ENCODE measurements around the gene SEPTIN14. TPM values are rescaled to one million over a fixed set of nuclear protein-coding genes. Genes with fewer than 3 reads are reported as not detected.
"Not testable (repeated sequence)": the region's sequence is repeated elsewhere in the genome, so short reads cannot be mapped to it uniquely, and the experiment has no call there.

The SEPTIN14 gene
- total RNA-seq, 1 donor from 2014 or later = not detected

DNA sequence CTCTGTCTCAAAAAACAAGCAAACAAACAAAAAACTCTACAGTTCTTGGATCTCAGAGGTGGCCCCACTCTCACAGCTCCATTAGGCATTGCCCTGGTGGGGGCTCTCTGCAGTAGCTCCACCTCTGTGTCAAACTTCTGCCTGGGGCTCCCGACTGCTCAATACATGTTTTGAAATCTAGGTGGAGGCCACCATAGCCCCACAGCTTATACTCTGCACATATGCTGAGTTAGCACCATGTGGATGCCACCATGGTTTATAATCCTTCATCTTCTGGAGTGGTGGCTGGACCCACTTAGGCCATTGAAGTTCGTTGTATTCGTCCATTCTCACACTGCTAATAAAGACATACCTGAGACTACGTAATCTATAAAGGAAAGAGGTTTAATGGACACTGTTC lies 78.4 kb downstream of the SEPTIN14 start:
- DNase-seq = no peak

DNA sequence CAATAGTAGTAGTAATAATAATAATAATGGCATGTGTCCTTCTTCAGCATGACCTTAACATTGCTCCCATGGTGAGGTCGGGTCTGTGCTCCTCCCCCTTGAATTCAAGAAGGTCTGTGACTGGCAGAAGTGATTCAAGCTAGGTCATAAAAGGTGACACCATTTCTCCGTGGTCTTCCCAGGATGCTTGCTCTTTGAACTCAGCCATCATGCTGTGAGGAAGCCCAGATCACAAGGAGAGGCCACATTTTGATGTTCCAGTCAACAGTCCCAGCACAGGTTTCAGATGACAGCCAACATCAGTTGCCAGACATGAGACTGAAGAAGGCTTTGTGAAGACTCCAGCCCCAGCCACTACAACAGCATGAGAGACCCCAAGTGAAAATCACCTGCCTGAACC lies 83.9 kb downstream of the SEPTIN14 start:
- DNase-seq = no peak

DNA sequence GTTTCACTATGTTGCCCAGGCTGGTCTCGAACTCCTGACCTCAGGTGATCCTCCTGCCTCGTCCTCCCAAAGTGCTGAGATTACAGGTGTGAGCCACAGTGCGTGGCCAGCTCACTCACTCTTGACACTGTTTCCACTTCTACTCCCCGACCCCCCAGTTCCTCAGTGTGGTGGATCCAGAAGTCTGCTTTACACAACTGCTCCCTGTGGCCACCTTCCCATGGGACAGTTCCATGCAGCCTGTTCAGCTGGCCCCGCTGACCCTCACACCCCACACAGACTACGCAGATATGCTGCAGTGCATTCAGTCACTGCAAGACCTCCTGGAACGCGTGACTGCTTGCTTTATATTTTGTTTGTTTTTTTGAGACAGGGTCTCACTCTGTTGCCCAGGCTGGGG lies 86.4 kb downstream of the SEPTIN14 start:
- DNase-seq = no peak

DNA sequence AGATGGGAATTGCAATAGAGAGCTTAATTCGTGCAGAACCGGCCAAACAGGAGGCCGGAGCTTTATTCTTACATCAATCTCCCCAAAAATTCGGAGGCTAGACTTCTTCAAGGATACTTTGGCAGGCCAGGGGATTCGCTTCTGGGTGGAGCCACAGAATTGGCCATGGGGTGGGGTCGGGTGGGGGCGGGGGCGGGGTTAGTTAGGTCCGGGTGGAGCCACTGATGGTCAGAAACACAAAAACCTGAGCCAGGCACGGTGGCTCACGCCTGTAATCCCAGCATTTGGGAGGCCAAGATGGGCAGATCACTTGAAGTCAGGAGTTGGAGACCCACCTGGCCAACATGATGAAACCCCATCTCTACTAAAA lies 87.5 kb downstream of the SEPTIN14 start:
- no peak for DNase-seq

DNA sequence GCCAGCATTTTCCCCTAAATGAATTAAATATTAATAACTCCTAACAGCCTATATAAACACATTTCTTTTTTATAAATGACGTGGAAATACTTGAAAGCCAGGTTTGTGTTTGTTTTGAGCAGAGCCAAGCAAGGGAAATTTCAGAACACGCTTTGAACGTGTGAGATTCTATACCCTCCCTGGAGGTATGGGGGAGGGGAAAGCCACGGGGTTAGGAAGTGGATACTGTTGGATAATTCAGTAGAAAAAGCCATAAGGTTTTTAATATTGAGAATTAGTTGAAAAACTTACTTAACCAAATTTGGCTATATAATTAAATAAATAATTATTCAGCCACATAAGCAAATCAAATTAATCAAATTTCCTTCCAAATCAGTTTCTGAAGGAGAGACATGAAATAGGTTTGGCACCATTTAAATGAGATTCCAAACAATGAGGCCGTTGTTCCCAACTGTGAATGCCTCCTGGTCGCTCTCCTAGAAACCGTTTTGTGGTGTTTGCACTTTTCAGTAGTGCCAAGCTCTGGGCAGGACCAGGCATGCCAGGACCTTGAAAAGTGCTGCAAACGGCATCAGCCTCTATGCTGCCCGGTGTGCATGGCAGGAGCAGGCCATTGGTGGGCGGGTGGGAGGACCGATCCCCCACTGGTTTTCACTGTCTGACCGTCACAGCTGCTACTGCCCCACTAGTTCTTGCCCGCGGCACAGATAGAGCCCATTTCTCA lies 88.1 kb downstream of the SEPTIN14 start:
- no peak for DNase-seq

DNA sequence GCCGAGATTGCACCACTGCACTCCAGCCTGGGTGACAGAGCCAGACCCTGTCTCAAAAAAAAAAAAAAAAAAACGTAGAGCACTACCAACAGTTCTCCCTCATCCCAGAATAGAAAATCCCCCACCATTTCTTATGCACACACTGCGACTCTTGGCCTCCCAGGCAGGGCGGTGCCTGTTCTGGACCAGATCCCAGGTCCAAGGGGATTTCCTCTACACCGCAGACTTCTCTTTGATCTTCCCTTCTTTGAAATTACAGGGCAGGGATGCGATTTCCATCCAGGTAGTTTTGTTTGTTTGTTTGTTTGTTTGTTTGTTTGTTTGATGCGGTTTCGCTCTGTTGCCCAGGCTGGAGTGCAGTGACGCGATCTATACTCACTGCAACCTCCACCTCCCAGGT lies 91.8 kb downstream of the SEPTIN14 start:
- DNase-seq = no peak

DNA sequence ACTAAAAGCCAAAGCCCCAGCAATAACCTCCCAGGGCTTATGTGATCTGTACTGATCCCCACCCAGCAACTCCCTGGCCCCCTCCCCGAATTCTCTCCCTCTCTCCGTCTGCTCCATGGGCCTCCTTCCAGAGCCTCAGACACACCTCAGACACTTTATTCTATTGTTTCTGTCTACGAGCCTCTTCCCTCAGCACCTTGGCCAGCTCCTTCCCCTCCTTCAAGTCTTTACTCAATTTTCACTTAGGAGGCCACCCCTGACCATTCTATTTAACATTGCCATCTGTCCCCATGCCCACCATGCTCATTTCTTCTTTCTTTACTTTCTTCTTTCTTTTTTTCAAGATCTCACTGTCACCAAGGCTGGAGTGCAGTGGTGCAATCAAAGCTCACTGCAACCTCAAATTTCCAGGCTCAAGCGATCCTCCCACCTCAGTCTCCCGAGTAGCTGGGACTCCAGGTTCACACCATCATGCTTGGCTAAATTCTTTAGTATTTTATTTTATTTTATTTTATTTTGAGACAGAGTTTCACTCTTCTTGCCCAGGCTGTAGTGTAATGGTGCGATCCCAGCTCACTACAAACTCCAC lies 109.2 kb downstream of the SEPTIN14 start:
- DNase-seq = not testable (repeated sequence)

DNA sequence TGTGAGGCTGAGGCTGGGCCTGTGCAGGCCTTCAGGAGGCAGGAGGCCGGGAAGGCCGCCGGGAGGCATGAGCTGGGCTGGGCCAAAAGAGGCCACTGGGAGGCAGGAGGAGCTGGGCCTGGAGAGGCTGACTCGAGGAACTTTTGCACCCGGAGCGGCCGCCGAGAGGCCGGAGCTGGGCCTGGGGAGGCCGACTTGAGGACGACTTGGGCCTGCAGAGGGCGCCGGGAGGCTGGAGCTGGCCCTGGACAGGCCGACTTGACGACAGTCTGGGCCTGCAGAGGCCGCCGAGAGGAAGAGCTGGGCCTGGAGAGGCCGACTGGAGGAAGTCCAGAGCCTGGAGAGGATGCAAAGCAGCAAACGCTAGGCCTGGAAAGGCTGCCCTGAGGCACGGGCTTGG lies 117.8 kb downstream of the SEPTIN14 start:
- not testable (repeated sequence) for DNase-seq

Small RNAs within 50 kb of the gene (small RNA-seq; reads per million reads assigned to genes)
- not detected for gene AC092647.1 (ENCODE audit: low replicate concordance)
- not detected for gene AC092647.2 (ENCODE audit: low replicate concordance)
- not detected for gene RNU6-1126P (ENCODE audit: low replicate concordance)

Other genes with a start within 250 kb of the SEPTIN14 start
- gene ZNF713, start 24.7 kb upstream of the SEPTIN14 start, total RNA-seq = 10.0 TPM
- gene MRPS17, start 89.1 kb upstream of the SEPTIN14 start, total RNA-seq = 11.3 TPM
- gene NIPSNAP2, start 101.8 kb upstream of the SEPTIN14 start, total RNA-seq = 45.1 TPM
- 18.1 TPM for gene PSPH, start 188.7 kb upstream of the SEPTIN14 start, total RNA-seq
- 111 TPM for gene CCT6A, start 189.0 kb upstream of the SEPTIN14 start, total RNA-seq
- gene SUMF2, start 201.5 kb upstream of the SEPTIN14 start, total RNA-seq = 96.9 TPM
- gene PHKG1, start 230.2 kb upstream of the SEPTIN14 start, total RNA-seq = 8.9 TPM
- 138 TPM for gene CHCHD2, start 243.7 kb upstream of the SEPTIN14 start, total RNA-seq